GM13977 (cell line): ENCODE measurements around the gene PRUNE1.

Experiments
- DNase-seq: peaks from one replicate; pipeline ENCODE4 v3.0.0; 2012; ENCODE audit warnings: low spot score
- CTCF ChIP-seq: IDR thresholded peaks from 2 replicates; pipeline ENCODE4 v1.5.1; 2012; ENCODE audit warnings: mild to moderate bottlenecking, control low read depth; ENCODE audit not compliant: insufficient read depth; ENCODE audit errors: extremely low read depth, missing control alignments
- in situ Hi-C: fragments of 300-500 bp; cut with MboI; formaldehyde crosslinking; loops from one replicate; pipeline ENCODE4 v1.12.0; 2022; ENCODE audit warnings: low sequenced_read_pairs, low pct_unique_long_range_greater_than_20kb, mixed read lengths, inconsistent platforms; ENCODE audit not compliant: unreplicated experiment

Gene PRUNE1

GRCh38 chr1:151065089-151065645 lies 56.9 kb downstream of the PRUNE1 start:
- DNase-seq: no peak
- no peak for TF ChIP-seq CTCF
- in situ Hi-C loops: no loop called here

- DNase-seq: no peak
- in situ Hi-C loops: no loop called here
- no peak for TF ChIP-seq CTCF
These were observed 58.9 kb downstream of the PRUNE1 start for GRCh38 chr1:151067185-151067584.

- in situ Hi-C loops: no loop called here
- TF ChIP-seq CTCF: no peak
- no peak for DNase-seq
These were observed 60.8 kb downstream of the PRUNE1 start for GRCh38 chr1:151069103-151069486.

GRCh38 chr1:151070474-151071276 lies 62.4 kb downstream of the PRUNE1 start, which contains the start of gene GABPB2:
Gene GABPB2, plus strand, starts transcription at chr1:151070761. Its CDS starts 17,429 bp downstream, at chr1:151088190.
- TF ChIP-seq CTCF: peak; percentile 85
- peak; percentile 88 for DNase-seq
- in situ Hi-C loops: no loop called here

GRCh38 chr1:151072224-151072623 lies 64.0 kb downstream of the PRUNE1 start:
- TF ChIP-seq CTCF: no peak
- DNase-seq: no peak
- in situ Hi-C loops: no loop called here
